ENCODE measurements around the gene AP5B1. TPM values are rescaled to one million over a fixed set of nuclear protein-coding genes. Genes with fewer than 3 reads are reported as not detected.
A peak's percentile ranks its signal among the peaks of the same experiment; 100 is the strongest.

Gene AP5B1
- total and polyA plus RNA-seq, 8 donors: 2.9 to 39.0 (median 3.8) TPM

GRCh38 chr11:65794570-65795510 is 14.1 kb upstream of the AP5B1 start:
- Histone ChIP-seq H3K36me3 (no peaks in the 10 kb centered on the region), H3K4me1 (peaks cover 0 to 7% of the 10 kb centered on the region in 2 donors), H3K27me3 (peaks cover 0 to 28% of the 10 kb centered on the region in 2 donors), H3K9me3 (no peaks in the 10 kb centered on the region), H3K27ac (no peak overlapping the region), H3K4me3 (no peak overlapping the region)
- no peak for ATAC-seq
- no peak for TF ChIP-seq CTCF (IDR thresholded peaks at IDR 0.05)
- intact Hi-C loops (cut with DNase I): no loop called here
- no peak for DNase-seq

- no peak for TF ChIP-seq CTCF (IDR thresholded peaks at IDR 0.05)
- peak in 1 of 4 donors; percentile 54 for DNase-seq
- no peak for ATAC-seq
- intact Hi-C loops (cut with DNase I): no loop called here
- Histone ChIP-seq H3K9me3 (no peaks in the 10 kb centered on the region), H3K27me3 (peaks cover 6 to 31% of the 10 kb centered on the region in 2 donors), H3K4me3 (no peak overlapping the region), H3K4me1 (peaks cover 0 to 7% of the 10 kb centered on the region in 2 donors), H3K36me3 (no peaks in the 10 kb centered on the region), H3K27ac (no peak overlapping the region)
Measured at GRCh38 chr11:65793625-65794400, 13.0 kb upstream of the AP5B1 start.

DNA sequence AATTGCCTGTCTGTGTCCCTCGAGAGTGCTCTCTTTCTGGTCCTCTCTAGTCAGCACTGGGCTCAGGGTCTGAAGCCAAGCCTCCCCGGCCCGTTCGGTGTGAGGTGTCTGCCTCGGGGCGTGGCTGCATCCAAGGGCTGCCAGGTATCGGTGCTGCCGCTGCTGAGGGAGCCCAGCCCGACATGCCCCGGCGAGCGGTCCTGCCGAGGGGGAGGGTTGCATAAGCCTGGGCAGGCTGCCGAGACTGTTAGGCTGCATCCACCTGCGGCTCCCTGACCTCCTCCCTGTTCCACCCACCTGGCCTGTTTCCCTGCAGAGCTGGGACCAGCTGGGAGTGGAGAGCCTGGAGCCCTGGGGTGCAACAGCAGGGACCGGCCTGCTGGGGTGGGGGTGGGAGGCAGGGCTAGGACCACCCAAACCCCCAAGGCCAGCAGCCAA is 12.4 kb upstream of the AP5B1 start:
- Histone ChIP-seq H3K27me3 (peaks cover 13 to 36% of the 10 kb centered on the region in 2 donors), H3K27ac (no peak overlapping the region)
- peak; percentile 89 for ATAC-seq

DNA sequence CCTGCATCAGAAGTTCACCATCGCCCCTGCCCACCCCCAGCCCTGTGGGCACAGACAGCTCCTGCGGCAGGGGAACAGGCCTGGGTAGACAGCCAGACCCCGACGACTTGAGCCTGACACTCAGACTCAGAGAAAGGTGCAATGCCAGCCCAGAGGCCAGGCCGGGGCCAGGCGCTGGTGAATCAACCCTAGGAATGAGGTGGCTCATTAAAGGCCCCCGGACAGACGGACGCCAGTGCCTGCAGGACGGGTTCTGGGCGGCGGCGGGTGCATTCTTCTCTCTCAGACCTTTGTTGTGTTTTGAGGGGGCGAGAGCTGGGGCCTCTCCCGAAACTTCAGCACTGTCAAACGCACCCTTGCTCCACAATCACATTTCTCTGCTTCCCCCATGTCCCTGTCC is 11.7 kb upstream of the AP5B1 start:
- Histone ChIP-seq H3K4me1 (peaks cover 10 to 18% of the 10 kb centered on the region in 2 donors), H3K9me3 (no peaks in the 10 kb centered on the region), H3K27me3 (peaks cover 20 to 41% of the 10 kb centered on the region in 2 donors)

More for the DNA sequence above, 12.4 kb upstream of the AP5B1 start:
- peak in 2 of 4 donors; percentile 65 to 90 for DNase-seq
- H3K4me1 ChIP-seq: peaks cover 3 to 11% of the 10 kb centered on the region in 2 donors
- no peaks in the 10 kb centered on the region for H3K36me3 ChIP-seq
- H3K4me3 ChIP-seq: no peak overlapping the region
- no peaks in the 10 kb centered on the region for H3K9me3 ChIP-seq
- intact Hi-C loops (cut with DNase I): no loop called here
- TF ChIP-seq CTCF (IDR thresholded peaks at IDR 0.05): no peak

More for the DNA sequence above, 11.7 kb upstream of the AP5B1 start:
- no peak for ATAC-seq
- H3K36me3 ChIP-seq: no peaks in the 10 kb centered on the region
- intact Hi-C loops (cut with DNase I): no loop called here
- H3K27ac ChIP-seq: no peak overlapping the region
- peak in 1 of 4 donors; percentile 68 for DNase-seq
- H3K4me3 ChIP-seq: no peak overlapping the region
- TF ChIP-seq CTCF (IDR thresholded peaks at IDR 0.05): no peak
